T-helper 22 cell (primary cell): ENCODE results near the gene MBNL2.

ENCODE experiments used
- DNase-seq: peaks from one replicate; pipeline ENCODE4 v3.0.0-alpha.2; 2020; ENCODE audit warnings: low read depth

Gene MBNL2

DNA sequence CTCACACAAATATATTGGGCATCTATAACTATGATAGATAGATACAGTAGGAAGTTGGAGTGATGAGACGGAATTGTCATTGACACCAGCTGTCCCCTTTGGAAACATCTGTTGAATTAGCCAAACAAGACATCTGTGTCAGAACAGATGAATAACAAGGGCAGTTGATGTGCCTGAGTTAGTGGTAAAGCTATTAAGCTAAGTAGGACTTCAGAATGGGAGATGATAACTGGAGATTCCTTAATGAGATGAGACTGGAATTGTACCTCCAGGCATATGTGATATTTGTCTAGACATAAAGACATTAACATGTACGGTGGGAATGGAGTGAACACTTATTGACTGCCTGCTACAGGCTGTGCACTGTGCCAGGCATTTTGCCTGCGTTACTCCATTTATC lies 78.7 kb downstream of the MBNL2 start:
- no peak for DNase-seq

DNA sequence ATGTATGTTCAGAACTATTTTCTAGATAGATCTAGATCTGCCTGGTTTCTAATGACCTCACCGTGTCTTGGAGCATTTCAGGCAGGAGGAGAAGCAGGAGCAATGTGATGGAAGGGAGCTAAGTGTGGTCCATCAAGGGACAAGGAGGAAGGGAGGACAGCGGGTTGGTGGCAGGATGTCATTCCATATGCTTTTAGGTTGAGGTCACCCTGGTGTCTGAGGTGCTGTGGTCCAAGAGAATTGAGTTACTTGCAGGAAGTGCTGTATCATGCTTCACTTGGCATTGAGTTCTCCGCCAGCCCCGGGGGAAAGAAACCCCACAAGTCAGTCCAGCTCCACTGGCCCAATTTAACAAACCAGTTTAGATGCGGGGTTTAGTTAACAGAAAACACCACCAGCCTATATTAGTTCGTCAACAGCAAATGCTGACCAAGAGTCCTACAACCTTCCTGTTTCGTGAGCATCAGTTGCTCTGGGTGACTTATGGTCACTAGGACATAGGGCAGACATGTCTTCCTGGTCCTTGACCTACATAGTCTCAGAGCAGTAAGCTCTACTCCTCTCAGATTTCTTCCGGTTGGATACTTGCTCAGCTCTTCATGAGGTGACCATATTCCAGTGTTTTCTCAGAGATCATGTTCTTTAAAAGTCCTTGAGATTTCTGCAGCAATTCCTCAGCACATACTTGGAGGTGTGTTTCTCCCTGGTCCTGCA lies 79.4 kb downstream of the MBNL2 start:
- DNase-seq = no peak

DNA sequence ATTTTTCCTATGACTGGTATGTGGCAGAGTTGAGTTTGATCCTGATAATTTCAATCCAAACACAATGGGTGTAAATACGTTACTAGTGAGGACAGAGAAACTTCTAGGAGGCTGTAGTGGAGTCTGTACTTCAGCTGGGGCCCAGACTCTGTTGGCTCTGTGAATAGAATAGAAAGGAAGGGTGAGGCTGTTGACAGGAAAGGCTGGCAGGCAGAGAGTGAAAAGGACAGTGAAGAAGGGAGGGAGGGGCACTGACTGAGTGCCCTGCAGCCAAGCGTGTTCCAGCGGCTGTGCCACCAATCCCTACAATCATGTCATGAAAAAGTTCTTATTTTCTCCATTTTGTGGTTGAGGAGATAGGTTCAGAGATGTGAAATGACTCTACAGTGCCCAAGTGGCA lies 80.5 kb downstream of the MBNL2 start:
- DNase-seq = no peak

DNA sequence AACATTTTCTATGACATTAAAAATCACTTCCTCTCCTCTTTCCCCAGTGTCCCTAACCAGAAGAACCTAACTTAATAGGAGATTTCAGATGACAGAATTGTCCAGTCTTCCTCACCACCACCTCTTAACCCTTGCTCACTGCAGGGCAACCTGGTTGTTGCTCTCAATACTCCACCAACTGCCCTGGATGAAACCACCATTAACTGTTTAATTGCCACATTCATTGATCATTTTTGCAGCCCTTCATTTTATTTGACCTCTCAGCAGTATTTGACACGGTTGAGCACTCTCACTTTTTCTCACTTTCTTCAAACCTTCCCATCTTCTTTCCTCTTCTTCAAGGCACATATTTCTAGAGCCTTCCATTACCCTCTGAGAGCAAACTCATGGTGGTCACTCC lies 84.0 kb downstream of the MBNL2 start:
- DNase-seq = no peak

DNA sequence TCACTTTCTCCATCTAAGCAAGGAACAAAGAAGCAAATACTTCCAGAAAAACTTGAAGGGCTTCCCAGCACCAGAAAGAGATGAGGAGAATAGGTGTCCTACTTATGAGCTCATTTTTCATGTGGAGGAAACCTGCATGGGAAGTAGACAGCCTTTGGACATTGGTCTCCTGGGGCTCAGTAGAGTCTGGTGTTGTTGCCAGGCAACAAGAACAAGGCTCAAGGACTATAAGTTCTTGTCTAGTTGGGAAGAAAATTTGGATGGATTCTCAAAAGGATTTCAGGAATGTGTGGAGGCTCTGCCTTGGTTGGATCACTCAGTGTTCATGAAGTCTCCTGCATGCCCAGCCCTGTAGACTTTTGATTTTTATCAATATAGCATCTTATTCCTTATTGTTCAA lies 84.5 kb downstream of the MBNL2 start:
- DNase-seq = no peak

DNA sequence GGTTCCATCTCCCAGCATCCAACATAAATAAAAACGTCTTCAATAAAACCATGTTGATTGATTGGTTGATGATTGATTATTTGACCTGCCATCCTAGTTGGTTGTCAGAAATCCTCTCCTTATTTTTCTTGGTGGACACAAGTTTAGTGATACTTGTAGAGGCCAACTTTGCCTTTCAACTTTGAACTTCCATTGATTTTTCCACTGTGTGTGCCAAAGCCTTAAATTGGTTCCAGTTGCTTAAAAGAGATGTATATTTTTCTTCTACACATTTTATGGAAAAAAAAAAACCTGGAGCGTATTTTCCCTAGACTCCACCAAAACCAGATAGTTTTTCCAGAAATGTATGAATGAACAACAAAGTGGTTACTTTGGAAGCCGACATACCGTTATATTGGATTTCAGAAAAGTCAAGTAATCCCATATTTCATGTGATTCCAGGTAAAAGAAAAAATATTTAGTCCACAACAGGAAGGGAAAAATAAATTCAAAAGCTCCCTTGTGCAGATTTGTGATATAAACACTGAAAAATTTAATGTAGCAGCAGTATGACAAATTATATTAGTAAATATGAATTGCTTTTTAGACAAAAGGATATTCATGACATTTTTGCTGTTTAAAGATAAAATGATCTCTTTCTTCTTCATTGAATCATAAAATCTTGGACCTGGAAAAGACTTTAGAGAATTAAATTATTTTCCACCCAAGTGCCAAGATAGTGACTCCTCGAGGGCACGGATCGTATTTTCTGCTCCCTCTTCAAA lies 85.2 kb downstream of the MBNL2 start:
- DNase-seq = no peak

DNA sequence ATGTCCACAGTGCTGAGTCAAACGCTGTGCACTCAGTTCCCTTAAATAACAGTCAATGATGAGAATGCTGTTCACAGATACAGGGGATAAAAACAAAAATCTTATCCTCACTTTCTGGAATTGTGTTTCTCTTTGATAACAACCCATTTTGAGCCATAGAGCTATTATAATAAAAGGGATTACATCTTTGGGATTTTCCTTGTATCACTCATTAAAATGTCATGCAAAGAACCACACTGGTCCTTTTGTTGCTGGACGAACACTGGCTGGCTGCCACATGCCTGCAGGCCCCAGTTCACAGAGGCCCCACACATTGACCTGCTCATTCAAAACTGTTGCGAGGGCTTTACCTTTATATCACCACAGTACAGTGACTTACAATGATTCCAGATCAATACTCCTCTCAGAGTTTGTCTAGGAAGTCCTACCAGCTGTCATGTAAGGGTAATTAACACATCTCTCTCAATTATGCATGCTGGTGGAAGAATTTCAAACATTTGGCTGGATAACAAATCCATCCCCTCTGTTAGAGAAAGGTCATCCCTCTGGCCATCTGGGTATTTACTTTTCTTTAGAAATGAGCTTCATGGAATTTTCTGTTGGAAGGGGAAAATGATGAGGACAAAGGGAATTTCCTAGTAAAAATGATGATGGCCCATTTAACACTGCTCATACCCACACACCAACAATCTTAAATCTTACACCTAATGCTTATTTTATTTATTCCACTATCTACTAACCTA lies 85.9 kb downstream of the MBNL2 start:
- DNase-seq = no peak

DNA sequence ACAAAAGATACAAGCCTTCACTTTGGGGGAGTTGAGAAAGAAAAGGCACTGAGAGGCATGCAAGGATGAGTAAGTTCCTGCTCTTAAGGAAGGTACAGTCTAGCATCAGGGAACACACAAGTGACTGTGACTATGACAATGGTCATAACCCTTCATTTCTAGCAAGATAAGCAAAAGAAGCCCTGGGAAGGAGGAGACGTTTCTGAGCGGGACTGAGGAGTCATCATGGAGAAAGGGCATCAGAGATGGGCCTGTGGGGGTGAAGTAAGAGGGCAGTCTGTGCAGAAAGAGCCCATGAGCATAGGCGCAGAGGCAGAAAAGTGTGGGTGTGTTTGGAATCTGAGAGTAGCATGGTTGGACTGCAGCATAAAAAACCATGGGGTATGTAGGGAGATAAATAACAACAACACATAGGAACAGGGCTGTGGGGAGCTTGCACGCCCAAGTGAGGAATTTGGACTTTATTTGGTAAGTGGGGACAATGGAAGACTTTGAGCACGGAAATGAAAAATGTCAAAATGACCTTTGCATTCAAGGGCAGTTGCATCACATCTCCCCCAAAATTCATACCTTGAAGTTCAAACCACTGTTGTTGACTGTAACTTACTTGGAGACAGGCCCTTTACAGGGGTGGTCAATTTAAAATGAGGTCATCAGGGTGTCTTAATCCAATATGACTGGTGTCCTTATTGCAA lies 86.7 kb downstream of the MBNL2 start:
- DNase-seq = no peak

DNA sequence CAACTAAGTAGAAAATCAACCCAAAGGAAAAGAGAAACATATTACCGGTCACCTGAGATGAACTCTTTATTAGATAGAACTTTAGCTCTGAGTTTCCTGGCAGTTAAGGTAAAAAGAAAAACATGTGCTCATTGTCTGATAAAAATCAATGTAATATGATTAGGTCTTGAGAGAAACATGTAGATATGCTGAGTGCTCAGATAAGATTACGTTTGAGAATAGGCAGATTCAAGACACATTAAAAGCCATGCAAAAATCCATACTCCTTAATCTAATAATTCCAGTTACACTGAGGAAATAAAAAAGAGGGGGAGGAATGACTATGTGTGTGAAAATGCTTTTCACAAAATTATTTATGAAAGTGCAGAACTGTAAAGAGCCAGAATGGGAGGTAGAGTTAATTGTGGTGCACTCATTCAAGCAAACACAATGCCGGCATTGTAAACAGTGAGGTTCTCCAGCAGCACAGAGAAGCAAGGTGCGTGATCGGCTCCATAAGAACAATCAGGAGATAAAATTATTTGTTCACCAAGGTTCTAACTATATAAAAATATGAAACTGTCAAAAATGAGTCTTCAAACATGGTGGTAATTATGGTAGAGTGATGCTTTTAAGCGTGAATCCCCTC lies 88.8 kb downstream of the MBNL2 start:
- DNase-seq = no peak

DNA sequence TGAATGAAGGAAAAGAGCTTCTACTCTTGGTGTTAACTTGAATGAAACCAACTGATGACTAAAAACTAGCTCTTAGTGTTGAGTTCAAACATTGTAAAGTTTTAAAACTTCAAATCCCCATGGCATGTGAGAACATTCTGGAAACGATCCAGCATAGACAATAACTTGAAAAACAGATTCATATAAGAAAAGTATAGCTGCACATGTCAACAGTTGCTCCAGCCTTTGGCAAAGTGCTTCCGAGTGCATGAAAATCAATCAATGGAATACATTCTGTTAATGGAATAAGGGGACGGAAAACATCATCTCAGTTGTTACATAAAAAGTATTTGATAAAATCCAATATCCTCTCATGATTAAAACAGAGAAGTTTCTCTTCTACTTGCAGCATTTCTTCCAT lies 89.8 kb downstream of the MBNL2 start:
- no peak for DNase-seq

DNA sequence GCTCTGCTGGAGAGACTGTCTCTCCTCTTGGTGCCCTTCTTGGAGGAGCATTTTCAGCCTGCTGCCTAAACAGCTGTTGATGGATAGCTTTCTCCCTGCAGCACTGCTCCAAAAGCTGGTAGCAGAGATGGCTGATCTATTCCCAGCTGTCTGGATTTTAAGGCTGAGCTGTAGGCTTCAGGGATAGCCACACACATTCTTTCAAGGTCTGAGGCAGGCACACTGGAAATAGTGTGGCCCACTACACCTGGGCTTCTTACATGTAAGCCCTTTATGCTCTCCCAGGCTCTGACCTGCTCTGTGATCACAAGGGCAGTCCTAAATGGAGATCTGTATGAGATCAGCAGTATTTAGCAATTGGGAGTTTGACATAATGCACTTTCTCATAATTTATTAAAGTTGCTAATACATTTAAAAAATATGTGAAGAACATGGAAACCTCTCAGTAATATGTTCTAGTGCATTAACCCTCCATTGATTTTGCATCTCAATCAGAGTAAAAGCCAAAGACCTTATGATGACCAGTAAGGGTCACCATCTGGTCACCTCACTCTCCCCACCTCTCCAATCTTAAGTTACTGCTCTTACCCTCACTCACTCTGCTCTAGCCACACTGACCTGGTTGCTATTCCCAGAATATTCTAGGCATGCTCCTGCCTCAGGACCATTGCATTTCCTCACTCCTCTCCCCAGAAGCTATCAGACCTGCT lies 91.6 kb downstream of the MBNL2 start:
- no peak for DNase-seq

DNA sequence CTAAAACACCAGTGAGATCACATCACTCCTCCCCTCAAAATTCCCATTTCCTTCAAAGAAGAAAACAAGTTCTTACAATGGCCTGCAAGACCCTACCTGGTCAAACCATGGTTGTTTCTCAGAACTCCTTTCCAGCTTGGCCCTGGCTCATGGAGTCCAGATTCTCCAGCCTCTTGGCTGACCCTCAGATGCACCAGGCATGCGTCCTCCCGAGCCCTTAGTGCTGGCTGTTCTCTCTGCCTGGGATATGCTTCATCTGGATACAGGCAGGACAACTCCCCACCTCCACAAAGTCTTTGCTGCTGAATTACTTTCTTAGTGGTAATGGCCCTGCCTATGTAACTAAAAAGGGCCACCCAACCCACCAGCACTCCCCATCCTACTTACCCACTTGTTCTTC lies 94.3 kb downstream of the MBNL2 start:
- DNase-seq = no peak

DNA sequence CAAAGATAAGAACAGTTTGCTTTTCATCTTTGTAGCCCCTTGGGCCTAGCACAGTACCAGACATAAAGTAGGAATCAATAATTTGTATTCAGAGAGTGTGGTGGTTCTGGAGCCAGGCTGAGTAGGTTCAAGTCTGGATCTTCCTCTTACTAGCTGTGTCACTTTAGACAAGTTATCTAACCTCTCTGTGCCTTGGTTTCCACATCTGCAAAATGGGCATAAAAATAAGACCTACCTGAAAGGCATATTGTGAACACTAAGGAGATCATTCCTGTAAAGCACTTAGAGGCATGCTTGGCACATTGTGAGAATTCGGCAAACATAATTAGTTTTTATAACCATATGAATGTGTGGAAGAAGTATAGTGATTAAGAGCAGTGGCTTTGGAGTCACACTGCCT lies 95.8 kb downstream of the MBNL2 start:
- no peak for DNase-seq

DNA sequence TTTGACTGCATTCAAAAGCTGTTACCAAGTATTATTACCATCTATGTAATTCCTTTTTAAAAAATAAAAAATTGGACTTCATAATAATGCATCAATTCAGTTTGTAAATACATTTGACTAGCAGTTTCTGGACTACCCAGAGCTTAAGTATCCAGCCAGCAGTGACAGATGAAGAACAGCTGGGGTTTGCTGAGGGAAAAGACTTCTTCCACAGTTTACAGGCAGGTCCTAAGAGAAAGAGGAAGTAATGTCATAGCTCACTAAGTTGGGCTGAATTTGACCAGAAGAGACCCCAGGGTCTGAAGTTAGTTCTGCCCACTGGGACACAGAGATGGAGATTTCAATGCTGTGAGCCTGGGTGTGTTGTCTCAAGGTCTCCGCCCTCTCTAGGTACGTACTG lies 96.4 kb downstream of the MBNL2 start:
- DNase-seq = no peak

DNA sequence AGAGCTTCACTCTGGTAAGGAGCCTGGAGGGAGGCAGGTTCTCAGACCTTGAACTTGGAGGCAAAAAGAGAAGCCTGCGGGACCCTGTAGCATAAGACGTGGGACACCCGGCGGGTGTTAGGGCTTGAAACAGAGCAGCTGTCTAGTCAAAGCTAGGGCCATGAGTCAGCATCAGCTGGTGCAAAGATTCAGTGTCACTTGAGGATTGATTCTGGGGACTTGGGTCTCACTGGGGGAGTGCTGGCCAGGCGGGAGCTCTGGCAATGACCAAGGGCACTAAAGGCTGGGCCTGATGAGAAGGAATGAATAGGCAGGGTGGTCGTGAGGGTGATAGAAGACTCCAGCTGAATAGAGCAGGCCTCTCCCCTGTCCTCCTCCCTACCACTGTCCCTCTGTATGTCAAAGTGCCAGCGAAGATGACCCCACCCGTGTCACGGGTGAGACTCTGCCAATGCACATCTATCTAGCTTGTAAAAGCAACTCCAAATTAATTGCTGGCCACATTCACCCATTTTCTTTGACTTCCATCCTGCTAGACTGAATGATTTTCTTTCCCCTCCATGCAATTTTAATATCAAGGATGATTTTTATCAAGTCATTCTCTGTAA lies 97.1 kb downstream of the MBNL2 start:
- DNase-seq = no peak

DNA sequence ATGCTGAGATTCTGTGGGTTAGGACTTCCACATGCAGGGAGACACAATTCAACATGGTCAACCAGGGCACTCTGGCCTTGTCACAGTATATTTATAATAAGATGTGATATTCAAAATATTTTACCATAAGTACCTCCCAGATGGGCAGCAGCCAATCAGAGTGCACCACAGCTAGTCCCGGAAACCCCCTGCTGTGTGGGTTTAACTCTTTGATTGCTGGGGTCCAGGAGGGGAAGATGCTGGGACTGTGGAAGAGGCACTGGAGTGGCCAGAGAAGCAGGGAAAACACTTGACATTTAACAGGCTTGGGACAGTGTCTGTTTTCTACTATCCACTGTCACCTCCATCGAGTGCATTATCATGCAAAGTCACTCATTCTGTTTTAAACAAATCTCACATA lies 99.0 kb downstream of the MBNL2 start:
- no peak for DNase-seq

DNA sequence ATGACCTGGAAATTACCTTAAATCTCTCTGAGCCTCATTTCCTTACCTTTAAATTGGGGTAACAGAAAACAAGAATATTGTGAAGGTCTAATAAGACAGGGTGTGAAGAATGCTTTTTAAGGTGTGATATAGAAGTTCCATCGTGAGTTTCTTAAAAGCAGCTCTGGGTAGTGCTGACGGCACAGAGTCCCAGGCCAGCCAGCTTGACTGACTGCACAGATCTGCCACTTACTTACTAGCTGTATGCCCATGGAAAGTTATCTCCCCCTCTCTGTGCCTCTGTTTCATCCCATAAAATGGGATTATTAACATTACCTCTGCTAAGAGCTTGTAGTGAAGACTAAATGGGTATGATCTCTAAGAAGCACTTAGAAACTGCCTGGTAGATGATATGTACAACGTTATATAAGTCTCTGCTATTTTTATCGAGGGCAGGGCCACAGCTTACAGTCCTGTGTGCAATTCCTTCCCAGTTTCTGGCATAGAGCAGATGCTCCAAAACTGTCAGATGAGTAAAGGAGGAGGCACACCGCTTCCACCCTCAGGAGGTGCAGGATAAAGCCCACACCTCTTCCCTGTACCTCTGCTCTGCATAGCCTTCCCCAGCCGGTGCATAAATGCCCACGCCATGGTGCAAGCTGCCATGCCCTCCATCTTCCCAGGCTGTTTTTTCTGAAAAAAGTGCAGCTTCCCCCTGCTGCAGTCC lies 99.6 kb downstream of the MBNL2 start:
- DNase-seq = no peak

DNA sequence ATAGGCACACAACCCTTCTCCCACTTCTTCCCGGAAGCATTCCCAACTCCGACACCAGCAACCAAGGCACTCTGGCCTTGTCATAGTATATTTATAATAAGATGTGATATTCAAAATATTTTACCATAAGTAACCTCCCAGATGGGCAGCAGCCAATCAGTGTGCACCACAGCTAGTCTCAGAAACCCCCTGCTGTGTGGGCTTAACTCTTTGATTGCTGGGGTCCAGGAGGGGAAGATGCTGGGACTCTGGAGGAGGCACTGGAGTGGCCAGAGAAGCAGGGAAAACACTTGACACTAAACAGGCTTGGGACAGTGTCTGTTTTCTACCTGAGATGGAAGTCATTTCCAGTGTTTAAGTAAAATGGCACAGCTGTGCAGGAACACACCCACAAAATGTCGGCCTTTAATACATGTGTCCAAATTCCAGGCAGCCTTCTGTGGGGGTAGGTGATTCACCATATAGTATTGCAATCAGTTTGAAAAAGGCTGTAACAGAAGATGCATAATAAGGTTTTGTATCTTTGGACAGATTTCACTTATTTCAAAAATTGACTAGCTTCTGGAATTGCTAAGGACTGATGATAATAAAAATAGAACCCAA lies 100.7 kb downstream of the MBNL2 start:
- no peak for DNase-seq

DNA sequence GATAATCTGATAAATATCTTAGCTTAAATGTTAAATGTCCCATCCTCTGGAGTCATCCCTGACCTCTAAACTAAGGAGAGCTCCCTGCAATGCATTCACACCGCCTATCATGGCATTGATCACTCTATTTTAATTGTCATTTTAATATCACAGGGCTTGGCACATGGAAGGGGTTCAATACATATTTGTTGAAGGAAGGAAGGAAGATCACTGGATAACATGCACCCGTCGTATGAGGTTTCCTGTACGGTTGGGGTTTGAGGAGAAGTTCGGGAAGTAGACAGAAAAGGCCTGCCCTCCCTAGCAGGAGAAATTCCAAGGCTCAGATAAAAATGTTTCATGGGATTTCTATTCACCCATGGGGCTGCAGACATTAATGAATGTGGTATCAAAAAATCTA lies 102.0 kb downstream of the MBNL2 start:
- DNase-seq = no peak

DNA sequence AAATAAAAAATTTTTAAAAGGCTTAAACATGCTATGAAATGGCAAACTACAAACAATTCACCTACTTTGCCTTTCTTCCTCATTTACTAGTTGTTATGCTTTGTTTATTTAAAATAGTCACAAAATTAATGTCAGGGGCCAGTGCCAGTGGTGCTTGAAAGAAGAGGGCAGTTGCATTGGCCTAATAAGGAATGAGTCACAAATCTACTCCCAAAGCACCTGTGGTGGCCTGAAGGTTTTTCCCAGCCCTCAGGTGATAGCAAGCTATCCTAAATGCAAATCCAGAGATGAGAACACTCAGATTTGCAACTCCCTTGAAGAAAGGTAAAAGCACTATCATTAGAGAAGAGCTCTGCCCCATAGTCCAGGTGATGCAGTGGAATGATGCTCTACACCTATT lies 103.6 kb downstream of the MBNL2 start:
- no peak for DNase-seq
